Spleen (tissue), 7 donors: ENCODE measurements around the gene GRID2.

Experiments used
- POLR2A ChIP-seq, 3 donors: fragments of 450-650 bp; IDR thresholded peaks; one replicate each; pipeline ENCODE4 v1.5.1; 2017; ENCODE audit warnings: antibody characterized with exemption in 3 of 3, mild to moderate bottlenecking in 1 of 3
- TF ChIP-seq, protein P1 (sequence below), 11 experiments: fragments of 200-600 bp in 7 of 11; fragments of 450-650 bp in 4 of 11; sonication (generic) in 4 of 11; IDR thresholded peaks in 8 of 11; conservative IDR thresholded peaks in 3 of 11; 1 replicate in 7 of 11; 2 replicates in 4 of 11; pipeline versions ENCODE4 v1.4.0 to v1.8.0; 2016 to 2021; ENCODE audit warnings: antibody characterized with exemption in 11 of 11, inconsistent platforms in 4 of 11, mild to moderate bottlenecking in 1 of 11
- donor health status: DM: no; HTN: no; CAD: no; lungs with moderate emphysema.
- donor health status: DM: no; HTN: no; CAD: no.
- donor health status: DM: no; HTN: no; CAD: no.

- TF ChIP-seq, protein P1, sequence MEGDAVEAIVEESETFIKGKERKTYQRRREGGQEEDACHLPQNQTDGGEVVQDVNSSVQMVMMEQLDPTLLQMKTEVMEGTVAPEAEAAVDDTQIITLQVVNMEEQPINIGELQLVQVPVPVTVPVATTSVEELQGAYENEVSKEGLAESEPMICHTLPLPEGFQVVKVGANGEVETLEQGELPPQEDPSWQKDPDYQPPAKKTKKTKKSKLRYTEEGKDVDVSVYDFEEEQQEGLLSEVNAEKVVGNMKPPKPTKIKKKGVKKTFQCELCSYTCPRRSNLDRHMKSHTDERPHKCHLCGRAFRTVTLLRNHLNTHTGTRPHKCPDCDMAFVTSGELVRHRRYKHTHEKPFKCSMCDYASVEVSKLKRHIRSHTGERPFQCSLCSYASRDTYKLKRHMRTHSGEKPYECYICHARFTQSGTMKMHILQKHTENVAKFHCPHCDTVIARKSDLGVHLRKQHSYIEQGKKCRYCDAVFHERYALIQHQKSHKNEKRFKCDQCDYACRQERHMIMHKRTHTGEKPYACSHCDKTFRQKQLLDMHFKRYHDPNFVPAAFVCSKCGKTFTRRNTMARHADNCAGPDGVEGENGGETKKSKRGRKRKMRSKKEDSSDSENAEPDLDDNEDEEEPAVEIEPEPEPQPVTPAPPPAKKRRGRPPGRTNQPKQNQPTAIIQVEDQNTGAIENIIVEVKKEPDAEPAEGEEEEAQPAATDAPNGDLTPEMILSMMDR (IDR thresholded peaks at IDR 0.05 in 8 of 11, conservative IDR thresholded peaks at IDR 0.05 in 3 of 11): no peak
- TF ChIP-seq POLR2A (IDR thresholded peaks at IDR 0.05): no peak
Measured at GRCh38 chr4:92830771-92831170, 527.0 kb downstream of the GRID2 start.
